ENCODE data around the gene RPS2. TPM values are rescaled to one million over a fixed set of nuclear protein-coding genes. Genes with fewer than 3 reads are reported as not detected.

Gene RPS2
- total RNA-seq, 4 donors from 2014 or later: 1,591 to 3,468 (median 1,745) TPM

GRCh38 chr16:2008631-2009163, 44.1 kb upstream of the RPS2 start:
- DNase-seq (ENCODE audit: low spot score in 2 of 2): no peak
- no peak for TF ChIP-seq POLR2A (IDR thresholded peaks at IDR 0.05)
- H3K27me3 ChIP-seq: no peaks in the 10 kb centered on the region
- WGBS, 2 donors: 2% methylated on average over 23 of the region's 23 CpGs
- H3K4me1 ChIP-seq: peaks cover 4 to 63% (median 59%) of the 10 kb centered on the region in 4 donors
- peak overlapping the region; percentile 68 to 98 (median 74) for H3K4me3 ChIP-seq
- peak overlapping the region in 3 of 4 donors; percentile 84 to 92 (median 92) for H3K27ac ChIP-seq
- no peaks in the 10 kb centered on the region for H3K36me3 ChIP-seq
- H3K9me3 ChIP-seq: no peaks in the 10 kb centered on the region

GRCh38 chr16:2008009-2008526, 43.4 kb upstream of the RPS2 start:
- peaks cover 0 to 6% (median 0%) of the 10 kb centered on the region in 3 donors for H3K36me3 ChIP-seq
- no peaks in the 10 kb centered on the region for H3K9me3 ChIP-seq
- no peaks in the 10 kb centered on the region for H3K27me3 ChIP-seq
- 42 to 48% methylated on average over 14 to 15 of the region's 15 CpGs for WGBS, 2 donors
- peak overlapping the region in 3 of 4 donors; percentile 84 to 92 (median 92) for H3K27ac ChIP-seq
- H3K4me3 ChIP-seq: peak overlapping the region in 2 of 4 donors; percentile 14 to 68
- DNase-seq (ENCODE audit: low spot score in 2 of 2): peak in 1 of 2 donors; percentile 33
- H3K4me1 ChIP-seq: peaks cover 4 to 69% (median 61%) of the 10 kb centered on the region in 4 donors
- no peak for TF ChIP-seq POLR2A (IDR thresholded peaks at IDR 0.05)
- TF ChIP-seq CTCF (IDR thresholded peaks at IDR 0.05): no peak
- TF ChIP-seq EP300 (IDR thresholded peaks at IDR 0.05): no peak

- H3K27me3 ChIP-seq: no peaks in the 10 kb centered on the region
- H3K9me3 ChIP-seq: no peaks in the 10 kb centered on the region
- peak overlapping the region in 2 of 4 donors; percentile 84 to 92 for H3K27ac ChIP-seq
- WGBS, 2 donors: 66 to 71% methylated on average over 13 to 16 of the region's 16 CpGs
- peaks cover 2 to 14% (median 7%) of the 10 kb centered on the region in 3 donors for H3K36me3 ChIP-seq
- peaks cover 4 to 71% (median 61%) of the 10 kb centered on the region in 4 donors for H3K4me1 ChIP-seq
- H3K4me3 ChIP-seq: no peak overlapping the region
- DNase-seq (ENCODE audit: low spot score in 2 of 2): no peak
- TF ChIP-seq EP300 (IDR thresholded peaks at IDR 0.05) (no peak), CTCF (IDR thresholded peaks at IDR 0.05) (no peak), POLR2A (IDR thresholded peaks at IDR 0.05) (no peak)
Observed at GRCh38 chr16:2007081-2007836, 42.6 kb upstream of the RPS2 start.

GRCh38 chr16:2006317-2006716, 41.7 kb upstream of the RPS2 start:
- no peak for TF ChIP-seq POLR2A (IDR thresholded peaks at IDR 0.05)
- TF ChIP-seq CTCF (IDR thresholded peaks at IDR 0.05): no peak
- no peak for TF ChIP-seq EP300 (IDR thresholded peaks at IDR 0.05)
- WGBS, 2 donors: 90 to 93% methylated on average over 8 of the region's 8 CpGs
- DNase-seq (ENCODE audit: low spot score in 2 of 2): no peak
- Histone ChIP-seq H3K9me3 (no peaks in the 10 kb centered on the region), H3K36me3 (peaks cover 8 to 23% (median 12%) of the 10 kb centered on the region in 3 donors), H3K4me1 (peaks cover 4 to 71% (median 61%) of the 10 kb centered on the region in 4 donors), H3K4me3 (no peak overlapping the region), H3K27ac (peak overlapping the region in 2 of 4 donors; percentile 2 to 92), H3K27me3 (no peaks in the 10 kb centered on the region)

GRCh38 chr16:2005646-2006045, 41.0 kb upstream of the RPS2 start:
- H3K27me3 ChIP-seq: no peaks in the 10 kb centered on the region
- no peak overlapping the region for H3K4me3 ChIP-seq
- H3K4me1 ChIP-seq: peaks cover 4 to 69% (median 61%) of the 10 kb centered on the region in 4 donors
- 23 to 51% methylated on average over 15 to 18 of the region's 21 CpGs for WGBS, 2 donors
- H3K36me3 ChIP-seq: peaks cover 8 to 30% (median 16%) of the 10 kb centered on the region in 3 donors
- no peaks in the 10 kb centered on the region for H3K9me3 ChIP-seq
- no peak for DNase-seq (ENCODE audit: low spot score in 2 of 2)
- TF ChIP-seq POLR2A (IDR thresholded peaks at IDR 0.05) (no peak), CTCF (IDR thresholded peaks at IDR 0.05) (peak in 3 of 5 experiments; percentile 6 to 57 (median 36)), EP300 (IDR thresholded peaks at IDR 0.05) (no peak)
- H3K27ac ChIP-seq: peak overlapping the region in 3 of 4 donors; percentile 62 to 92 (median 75)
